HepG2 (cell line): Measurements from ENCODE around the gene ADAMTS14. TPM values are rescaled to one million over a fixed set of nuclear protein-coding genes. Genes with fewer than 3 reads are reported as not detected.

ENCODE experiments used
- ATAC-seq: fragments of 200-7000 bp; cut with Tn5 transposase; 3 replicates; pipeline ENCODE4 v1.9.1; 2020; ENCODE audit warnings: mild to moderate bottlenecking, moderate library complexity
- BruUV-seq: library from RNA; stranded (reverse); fragments of 400-500 nt; replicated peaks from 2 replicates; lab custom pipeline; 2021; lab: Mats Ljungman, UMichigan
- CTCF ChIA-PET: fragments of 300-600 bp; formaldehyde crosslinking; extraction: SDS; loops from one replicate; lab custom pipeline; 2021; ENCODE audit warnings: low total read pairs, inconsistent platforms, low intra/inter-chr PET ratio; lab: Yijun Ruan, JAX
- POLR2A ChIA-PET: fragments of 350-600 bp; sonication (Branson Sonifier 250); formaldehyde crosslinking; loops from one replicate; lab custom pipeline; 2020; ENCODE audit warnings: antibody characterized with exemption, inconsistent platforms; lab: Yijun Ruan, JAX
- DNase-seq: peaks from one replicate; pipeline ENCODE4 v3.0.0-alpha.2; 2015; ENCODE audit warnings: low spot score
- FAIRE-seq: peaks from 3 replicates; lab custom pipeline; 2011; peaks lifted over from hg19 to GRCh38; lab: Jason Lieb, UNC
- H2AFZ ChIP-seq: one replicate; pipeline ENCODE4 v1.6.1; 2011; ENCODE audit warnings: low read length, inconsistent platforms
- H3K27ac ChIP-seq: fragments of 300-600 bp; 3 replicates; pipeline ENCODE4 v1.8.0; 2011; ENCODE audit warnings: mixed run types, mild to moderate bottlenecking, mixed read lengths, low read length, inconsistent platforms; ENCODE audit not compliant: insufficient read depth; ENCODE audit errors: extremely low read length
- H3K27me3 ChIP-seq, 2 experiments: fragments of 200-600 bp in 1 of 2; 2 replicates in 1 of 2; 3 replicates in 1 of 2; pipeline versions ENCODE4 v1.6.0 to v1.8.0; 2011; ENCODE audit warnings: low read length in 2 of 2, mild to moderate bottlenecking in 2 of 2, moderate library complexity in 2 of 2, inconsistent platforms in 1 of 2; ENCODE audit not compliant: insufficient read depth in 2 of 2, control insufficient read depth in 1 of 2
- H3K36me3 ChIP-seq, 2 experiments: fragments of 200-600 bp in 1 of 2; replicated peaks in 1 of 2; 2 replicates in 1 of 2; 3 replicates in 1 of 2; pipeline versions ENCODE4 v1.5.1 to v1.8.0; 2011; ENCODE audit warnings: low read length in 2 of 2, inconsistent platforms in 1 of 2; ENCODE audit not compliant: insufficient read depth in 2 of 2, control insufficient read depth in 1 of 2
- H3K4me1 ChIP-seq: 2 replicates; pipeline ENCODE4 v1.5.1; 2012; ENCODE audit warnings: low read length, inconsistent platforms; ENCODE audit not compliant: insufficient read depth
- H3K4me2 ChIP-seq: 2 replicates; pipeline ENCODE4 v1.6.0; 2011; ENCODE audit warnings: low read depth, low read length, inconsistent platforms
- H3K4me3 ChIP-seq, 3 experiments: fragments of 200-600 bp in 1 of 3; sonication (generic), shearing (Covaris generic) in 1 of 3; replicated peaks in 1 of 3; 2 replicates each; pipeline ENCODE4 v1.5.1; 2011 to 2016; ENCODE audit warnings: low read length in 3 of 3, inconsistent platforms in 2 of 3, low read depth in 2 of 3, mild to moderate bottlenecking in 2 of 3, control low read depth in 1 of 3, mixed read lengths in 1 of 3; ENCODE audit not compliant: insufficient read depth in 1 of 3
- H3K79me2 ChIP-seq: one replicate; pipeline ENCODE4 v1.6.1; 2011; ENCODE audit warnings: low read length, inconsistent platforms; ENCODE audit not compliant: insufficient read depth
- H3K9ac ChIP-seq: 2 replicates; pipeline ENCODE4 v1.6.0; 2011; ENCODE audit warnings: mild to moderate bottlenecking, low read depth, low read length, inconsistent platforms; ENCODE audit not compliant: insufficient read depth
- H3K9me3 ChIP-seq: 2 replicates; pipeline ENCODE4 v1.5.1; 2012; ENCODE audit warnings: mild to moderate bottlenecking, low read length
- H4K20me1 ChIP-seq: 2 replicates; pipeline ENCODE4 v1.6.0; 2011; ENCODE audit warnings: inconsistent platforms, mild to moderate bottlenecking, low read length, moderate library complexity; ENCODE audit not compliant: insufficient read depth
- HMGXB3 ChIP-seq: sonication (generic); formaldehyde crosslinking; IDR thresholded peaks from 2 replicates; pipeline ENCODE4 v1.4.0; 2020; ENCODE audit warnings: missing genetic modification reagents, borderline replicate concordance
- JUNB ChIP-seq: sonication (generic); formaldehyde crosslinking; IDR thresholded peaks from 2 replicates; pipeline ENCODE4 v1.8.0; 2022; ENCODE audit warnings: missing genetic modification reagents, mild to moderate bottlenecking, borderline replicate concordance
- MYC ChIP-seq: sonication (generic); formaldehyde crosslinking; IDR thresholded peaks from 2 replicates; pipeline ENCODE4 v1.9.0; 2021; ENCODE audit warnings: missing genetic modification reagents, borderline replicate concordance
- NFYC ChIP-seq: IDR thresholded peaks from 2 replicates; pipeline ENCODE4 v1.6.1; 2016; ENCODE audit warnings: missing genetic modification reagents, missing compliant biosample characterization
- PTBP1 ChIP-seq: fragments of 200-400 bp; formaldehyde crosslinking; IDR thresholded peaks from 2 replicates; pipeline ENCODE4 v1.6.1; 2018; ENCODE audit warnings: low read length, low read depth; ENCODE audit not compliant: poor library complexity, severe bottlenecking
- SIX1 ChIP-seq: sonication (generic); formaldehyde crosslinking; IDR thresholded peaks from 2 replicates; pipeline ENCODE4 v1.4.0; 2020; ENCODE audit warnings: missing genetic modification reagents, borderline replicate concordance
- SKI ChIP-seq: fragments of 450-650 bp; IDR thresholded peaks from one replicate; pipeline ENCODE4 v1.6.1; 2018; ENCODE audit warnings: mild to moderate bottlenecking; ENCODE audit not compliant: partially characterized antibody
- SMARCC2 ChIP-seq: fragments of 450-650 bp; IDR thresholded peaks from 2 replicates; pipeline ENCODE4 v1.6.1; 2017; ENCODE audit warnings: antibody characterized with exemption, mild to moderate bottlenecking
- SOX5 ChIP-seq: IDR thresholded peaks from 2 replicates; pipeline ENCODE4 v1.6.1; 2016; ENCODE audit warnings: borderline replicate concordance
- SRSF1 ChIP-seq: fragments of 200-400 bp; formaldehyde crosslinking; optimal IDR thresholded peaks from 2 replicates; pipeline ENCODE3; 2017; ENCODE audit warnings: mild to moderate bottlenecking, low read depth, low read length, moderate library complexity
- ZBTB1 ChIP-seq: sonication (generic); formaldehyde crosslinking; IDR thresholded peaks from 2 replicates; pipeline ENCODE4 v1.4.0; 2020; ENCODE audit warnings: missing genetic modification reagents, borderline replicate concordance
- ZNF143 ChIP-seq: sonication (generic); formaldehyde crosslinking; IDR thresholded peaks from 2 replicates; pipeline ENCODE4 v1.4.0; 2020; ENCODE audit warnings: missing genetic modification reagents
- ZNF367 ChIP-seq: sonication (generic); formaldehyde crosslinking; IDR thresholded peaks from 2 replicates; pipeline ENCODE4 v1.4.0; 2020; ENCODE audit warnings: missing genetic modification reagents, borderline replicate concordance
- ZNF446 ChIP-seq: sonication (generic); formaldehyde crosslinking; IDR thresholded peaks from 2 replicates; pipeline ENCODE4 v1.5.0; 2020; ENCODE audit warnings: mild to moderate bottlenecking, missing genetic modification reagents
- ZNF558 ChIP-seq: sonication (generic); formaldehyde crosslinking; IDR thresholded peaks from 2 replicates; pipeline ENCODE4 v1.9.0; 2022; ENCODE audit warnings: mild to moderate bottlenecking, missing genetic modification reagents, borderline replicate concordance
- ZNF564 ChIP-seq: sonication (generic); formaldehyde crosslinking; IDR thresholded peaks from 2 replicates; pipeline ENCODE4 v1.8.1; 2023; ENCODE audit warnings: mild to moderate bottlenecking, missing genetic modification reagents
- ZNF782 ChIP-seq: sonication (generic); formaldehyde crosslinking; IDR thresholded peaks from 2 replicates; pipeline ENCODE4 v1.4.0; 2020; ENCODE audit warnings: missing genetic modification reagents, mild to moderate bottlenecking, borderline replicate concordance
- WGBS: methylation state at CpG from one replicate; pipeline ENCODE4 v1.1.6; 2017; ENCODE audit warnings: low lambda C conversion rate; 5-methylcytosine and 5-hydroxymethylcytosine counted together
- in situ Hi-C: cut with HindIII; loops from 2 replicates; pipeline ENCODE4 v1.10.0; 2017; ENCODE audit warnings: low pct_unique_long_range_greater_than_20kb; ENCODE audit not compliant: extremely low pct_ligation_motif_present
- intact Hi-C: fragments of 100-400 bp; cut with micrococcal nuclease; formaldehyde crosslinking; loops from one replicate; pipeline ENCODE4 v1.10.0; 2022; ENCODE audit not compliant: unreplicated experiment
- polyA plus RNA-seq, 8 experiments: library from polyadenylated mRNA; depleted of rRNA in 3 of 8; stranded (reverse) in 7 of 8; unstranded in 1 of 8; fragments of >200 nt; fragmentation: Illumina TruSeq in 4 of 8; extraction: Trizol in 4 of 8; gene quantifications; 2 replicates each; pipeline versions ENCODE4 v1.2.1 to v1.2.3, GENCODE V29; 2011 to 2016; ENCODE audit warnings: low read depth in 4 of 8, missing spikeins in 1 of 8, mixed read lengths in 1 of 8; ENCODE audit not compliant: insufficient read depth in 1 of 8
- total RNA-seq, 5 experiments: library from RNA; depleted of rRNA; stranded (reverse); fragments of >200 nt; fragmentation: Illumina TruSeq; extraction: Trizol; gene quantifications; 2 replicates each; pipeline ENCODE4 v1.2.3, GENCODE V29; 2016; ENCODE audit warnings: low read depth in 1 of 5

ADAMTS14 gene
- total and polyA plus RNA-seq, 2 of the 13 experiments (the other 11 are each of a cell fraction or from before 2014, with no cell fraction given) = 0.04 to 0.07 TPM

DNA sequence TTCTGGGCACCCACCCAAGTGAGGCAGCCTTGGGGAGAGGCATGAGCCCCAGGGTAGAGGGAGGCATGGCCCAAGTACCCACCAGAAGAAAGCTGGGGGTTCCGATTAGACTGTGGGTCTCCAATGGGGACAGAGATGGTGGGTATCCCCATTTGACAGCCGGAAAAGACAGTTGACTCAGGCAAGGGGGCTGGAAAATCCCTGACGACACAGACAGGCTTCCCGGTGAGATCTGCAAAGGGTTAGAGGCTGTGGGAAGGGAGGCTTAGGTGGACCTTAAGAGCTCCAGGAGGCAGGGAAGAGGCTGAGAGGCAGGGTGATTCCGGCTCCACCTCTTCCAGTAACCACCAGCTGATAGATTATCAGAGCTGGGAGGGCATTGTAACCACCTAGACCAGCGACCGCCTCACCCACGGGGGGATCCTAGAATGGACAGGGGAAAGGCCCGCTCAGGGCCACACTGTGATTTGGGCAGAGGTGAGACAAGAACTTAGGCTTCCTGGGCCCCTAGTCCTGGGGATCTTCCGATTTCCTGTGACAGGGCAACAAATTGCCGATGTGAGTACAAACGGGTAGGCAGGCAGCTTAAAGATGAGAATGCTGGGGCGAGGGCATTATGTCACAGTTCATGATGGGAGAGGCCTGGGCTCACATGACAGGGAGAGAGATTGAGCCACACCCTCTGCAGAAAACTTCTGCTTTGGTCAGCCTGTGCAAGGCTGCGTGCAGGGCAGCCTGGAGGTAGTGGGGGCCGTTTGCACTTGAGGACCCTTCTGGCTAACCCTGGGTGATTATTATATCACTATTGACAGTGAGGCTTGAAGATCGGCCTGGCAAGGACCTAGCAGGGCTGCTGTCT is 107.4 kb downstream of the ADAMTS14 start:
- TF ChIP-seq SRSF1 = no peak
- no peak for TF ChIP-seq SIX1
- no peak for TF ChIP-seq ZNF558 (CRISPR knock-in tag)
- TF ChIP-seq ZNF446 (CRISPR knock-in tag) = no peak
- TF ChIP-seq ZNF143 (CRISPR knock-in tag) = no peak
- no peak for TF ChIP-seq NFYC (CRISPR knock-in tag)
- no peak for TF ChIP-seq ZNF564 (CRISPR knock-in tag)
- no peak for TF ChIP-seq SOX5 (CRISPR knock-in tag)
- TF ChIP-seq ZNF782 (CRISPR knock-in tag) = no peak
- TF ChIP-seq PTBP1 = no peak
- TF ChIP-seq JUNB (CRISPR knock-in tag) = no peak
- no peak for TF ChIP-seq MYC (CRISPR knock-in tag)
- no peak for TF ChIP-seq ZBTB1 (CRISPR knock-in tag)
- TF ChIP-seq SMARCC2 = no peak
- TF ChIP-seq SKI = no peak
- no peak for TF ChIP-seq HMGXB3
- no peak for TF ChIP-seq ZNF367 (CRISPR knock-in tag)
- TF ChIP-seq, all 625 proteins: peak for 0
- no peak for ATAC-seq
- no TSS peak for BruUV-seq
- Histone ChIP-seq H4K20me1 (no peaks in the 10 kb centered on the region), H2AFZ (no peak overlapping the region), H3K27me3 (peaks cover 9 to 55% of the 10 kb centered on the region in 2 experiments; a peak in 3 of 5 replicates), H3K36me3 (no peaks in the 10 kb centered on the region), H3K4me2 (no peak overlapping the region), H3K4me3 (no peak overlapping the region), H3K79me2 (no peaks in the 10 kb centered on the region), H3K9ac (no peak overlapping the region), H3K27ac (no peak overlapping the region), H3K4me1 (no peaks in the 10 kb centered on the region; the same call in 1 of the 2 replicates), H3K9me3 (no peaks in the 10 kb centered on the region)
- intact Hi-C loops (no loop called here), in situ Hi-C loops (no loop called here)
- ChIA-PET POLR2A (no interaction called here), CTCF (no interaction called here)
- FAIRE-seq = no peak
- DNase-seq = no peak
- 40% methylated on average over 13 of the region's 16 CpGs for WGBS
